ENCODE data around the gene ABTB2.

The ABTB2 gene

GRCh38 chr11:34150494-34151151, 207.2 kb downstream of the ABTB2 start:
- DNase-seq (ENCODE audit: low read depth): no peak

GRCh38 chr11:34149786-34150185, 208.0 kb downstream of the ABTB2 start:
- peak; percentile 6 for DNase-seq (ENCODE audit: low read depth)

GRCh38 chr11:34149274-34149673, 208.5 kb downstream of the ABTB2 start:
- no peak for DNase-seq (ENCODE audit: low read depth)

GRCh38 chr11:34148504-34149165, 209.2 kb downstream of the ABTB2 start:
- no peak for DNase-seq (ENCODE audit: low read depth)

- no peak for DNase-seq (ENCODE audit: low read depth)
These were observed 210.2 kb downstream of the ABTB2 start for GRCh38 chr11:34147581-34147980.

GRCh38 chr11:34146866-34147265, 210.9 kb downstream of the ABTB2 start:
- DNase-seq (ENCODE audit: low read depth): no peak

- DNase-seq (ENCODE audit: low read depth): no peak
These were observed 211.4 kb downstream of the ABTB2 start for GRCh38 chr11:34146411-34146810.

GRCh38 chr11:34145847-34146381, 211.9 kb downstream of the ABTB2 start:
- DNase-seq (ENCODE audit: low read depth): no peak

- DNase-seq (ENCODE audit: low read depth): no peak
These were observed 212.7 kb downstream of the ABTB2 start for GRCh38 chr11:34145073-34145472.

- no peak for DNase-seq (ENCODE audit: low read depth)
These were observed 214.8 kb downstream of the ABTB2 start for GRCh38 chr11:34143048-34143447.

- no peak for DNase-seq (ENCODE audit: low read depth)
These were observed 217.7 kb downstream of the ABTB2 start for GRCh38 chr11:34140149-34140548.

- no peak for DNase-seq (ENCODE audit: low read depth)
These were observed 218.5 kb downstream of the ABTB2 start for GRCh38 chr11:34139346-34139745.

GRCh38 chr11:34136420-34136819, 221.4 kb downstream of the ABTB2 start:
- DNase-seq (ENCODE audit: low read depth): no peak

- DNase-seq (ENCODE audit: low read depth): no peak
These were observed 222.4 kb downstream of the ABTB2 start for GRCh38 chr11:34135439-34135838.

- DNase-seq (ENCODE audit: low read depth): no peak
These were observed 223.0 kb downstream of the ABTB2 start for GRCh38 chr11:34134765-34135164.

- no peak for DNase-seq (ENCODE audit: low read depth)
These were observed 225.4 kb downstream of the ABTB2 start for GRCh38 chr11:34132261-34132965.

- no peak for DNase-seq (ENCODE audit: low read depth)
These were observed 229.0 kb downstream of the ABTB2 start for GRCh38 chr11:34128824-34129223.

- DNase-seq (ENCODE audit: low read depth): no peak
These were observed 230.6 kb downstream of the ABTB2 start for GRCh38 chr11:34126959-34127848.

- no peak for DNase-seq (ENCODE audit: low read depth)
These were observed 232.7 kb downstream of the ABTB2 start for GRCh38 chr11:34124885-34125668.

- no peak for DNase-seq (ENCODE audit: low read depth)
These were observed 237.2 kb downstream of the ABTB2 start for GRCh38 chr11:34120651-34121050.

- no peak for DNase-seq (ENCODE audit: low read depth)
These were observed 243.3 kb downstream of the ABTB2 start for GRCh38 chr11:34114471-34114870.

Data from fibroblast of gingiva (primary cell).